GM12865 (cell line): ENCODE data around the gene KCNJ16.

Source experiments
- DNase-seq: peaks from one replicate; pipeline ENCODE4 v3.0.0; 2010; ENCODE audit warnings: low read depth
- H3K4me3 ChIP-seq: 2 replicates; pipeline ENCODE4 v1.5.1; 2011; ENCODE audit warnings: mild to moderate bottlenecking, low read depth, low read length, control low read depth
- CTCF ChIP-seq: IDR thresholded peaks from 2 replicates; pipeline ENCODE4 v1.5.1; 2011; ENCODE audit warnings: low read length, control low read depth, low read depth, inconsistent platforms; ENCODE audit not compliant: insufficient read depth; ENCODE audit errors: missing control alignments

Gene KCNJ16

GRCh38 chr17:70128727-70129238 lies 53.8 kb downstream of the KCNJ16 start:
- no peak overlapping the region for H3K4me3 ChIP-seq
- DNase-seq = no peak
- TF ChIP-seq CTCF = no peak

- no peak overlapping the region for H3K4me3 ChIP-seq
- DNase-seq = no peak
- no peak for TF ChIP-seq CTCF
Observed at GRCh38 chr17:70130289-70130688, 55.3 kb downstream of the KCNJ16 start.

GRCh38 chr17:70132505-70132904 lies 57.5 kb downstream of the KCNJ16 start:
- no peak for TF ChIP-seq CTCF
- no peak overlapping the region for H3K4me3 ChIP-seq
- DNase-seq = no peak

GRCh38 chr17:70134042-70134441 lies 59.0 kb downstream of the KCNJ16 start:
- TF ChIP-seq CTCF = no peak
- DNase-seq = no peak
- no peak overlapping the region for H3K4me3 ChIP-seq

GRCh38 chr17:70134777-70135176 lies 59.8 kb downstream of the KCNJ16 start:
- TF ChIP-seq CTCF = no peak
- DNase-seq = no peak
- no peak overlapping the region for H3K4me3 ChIP-seq

GRCh38 chr17:70136131-70136530 lies 61.1 kb downstream of the KCNJ16 start:
- no peak for DNase-seq
- no peak for TF ChIP-seq CTCF
- no peak overlapping the region for H3K4me3 ChIP-seq
